ENCODE measurements around the gene ARRDC4. TPM values are rescaled to one million over a fixed set of nuclear protein-coding genes. Genes with fewer than 3 reads are reported as not detected.

Gene ARRDC4
- total and polyA plus RNA-seq, 2 of the 8 experiments (the other 6 are each of a cell fraction or from before 2014, with no cell fraction given) = 3.5 to 3.8 TPM

- H3K56ac ChIP-seq (replicated peaks; ENCODE audit: insufficient read length, low read depth, low read length) = no peak overlapping the region
- H3K18ac ChIP-seq (ENCODE audit: extremely low read depth, low read length) = no peak overlapping the region
- H3K23ac ChIP-seq (ENCODE audit: insufficient read length) = no peak overlapping the region
- no peak overlapping the region for H2AK5ac ChIP-seq (ENCODE audit: low read depth, low read length)
- no peak overlapping the region for H3K4me3 ChIP-seq (ENCODE audit: extremely low read depth in 1 of 4, insufficient read depth in 2 of 4, low read depth in 3 of 4, low read length in 4 of 4)
- H3K27me3 ChIP-seq (replicated peaks in 1 of 4; ENCODE audit: control insufficient read depth in 3 of 4, extremely low read depth in 1 of 4, insufficient read depth in 3 of 4, low read length in 3 of 4) = peaks cover 0 to 3% (median 1%) of the 10 kb centered on the region in 4 experiments; a peak in 4 of 7 replicates
- H3K14ac ChIP-seq (ENCODE audit: insufficient read length) = no peak overlapping the region
- no peak overlapping the region for H2BK15ac ChIP-seq (ENCODE audit: low read length)
- WGBS, 2 experiments (ENCODE audit: extremely low coverage in 1 of 2, insufficient coverage in 1 of 2, insufficient read length in 1 of 2, insufficient replicate concordance in 2 of 2, low coverage in 1 of 2, low lambda C conversion rate in 2 of 2, missing lambda C conversion rate in 1 of 2) = 98% methylated on average over 2 of the region's 2 CpGs; no CpG with 5 or more reads in 1 of the 2 experiments
- H2BK20ac ChIP-seq (ENCODE audit: low read length) = no peak overlapping the region
- ChIA-PET CTCF (ENCODE audit: partially characterized antibody) (interaction anchor here (0.6 to 0.9 kb wide), 3 partner anchors 22 to 1202 kb away, joined by 3 to 4 read pairs (median 3); no protein-coding TSS in a partner anchor), POLR2A (ENCODE audit: partially characterized antibody) (no interaction called here)
- H3K79me1 ChIP-seq (ENCODE audit: low read depth, low read length) = no peaks in the 10 kb centered on the region
- peaks cover 0 to 30% (median 2%) of the 10 kb centered on the region in 4 experiments; a peak in 4 of 8 replicates for H3K36me3 ChIP-seq (ENCODE audit: control insufficient read depth in 2 of 4, insufficient read depth in 4 of 4, low read length in 3 of 4)
- no peak for DNase-seq (ENCODE audit: low read depth in 1 of 2, low spot score in 2 of 2)
- H3K23me2 ChIP-seq (ENCODE audit: low read depth, low read length) = peaks cover 3% of the 10 kb centered on the region; the same call in 1 of the 2 replicates
- H2AFZ ChIP-seq (ENCODE audit: low read length) = no peak overlapping the region
- no peak overlapping the region for H3K4ac ChIP-seq (replicated peaks; ENCODE audit: insufficient read length, low read depth, low read length)
- no peak overlapping the region for H3K27ac ChIP-seq (ENCODE audit: low read depth, low read length)
- no peak overlapping the region for H2BK12ac ChIP-seq (ENCODE audit: low read depth, low read length)
- no peak overlapping the region for H4K5ac ChIP-seq (ENCODE audit: insufficient read length, low read depth, low read length)
- H3K4me1 ChIP-seq (replicated peaks in 1 of 4; ENCODE audit: control insufficient read depth in 3 of 4, insufficient read depth in 4 of 4, low read length in 3 of 4) = no peaks in the 10 kb centered on the region; a peak in 1 of 7 replicates
- no peak overlapping the region for H4K8ac ChIP-seq (ENCODE audit: extremely low read depth, insufficient read depth, low read length)
- no peak overlapping the region for H2BK5ac ChIP-seq (ENCODE audit: low read depth, low read length)
- H3K4me2 ChIP-seq (ENCODE audit: insufficient read depth in 1 of 2, low read depth in 2 of 2, low read length in 2 of 2) = no peak overlapping the region
- no peaks in the 10 kb centered on the region; a peak in 1 of 4 replicates for H3K79me2 ChIP-seq (ENCODE audit: control insufficient read depth in 1 of 2, insufficient read depth in 2 of 2, low read length in 2 of 2)
- H4K20me1 ChIP-seq (replicated peaks in 1 of 2; ENCODE audit: control insufficient read depth in 1 of 2, insufficient read depth in 2 of 2, low read length in 2 of 2) = no peaks in the 10 kb centered on the region
- H4K91ac ChIP-seq (replicated peaks; ENCODE audit: insufficient read length, low read length) = no peak overlapping the region
- FAIRE-seq = no peak
- no peak overlapping the region for H3K9ac ChIP-seq (replicated peaks in 1 of 4; ENCODE audit: extremely low read depth in 1 of 4, low read depth in 3 of 4, low read length in 3 of 4)
- H2BK120ac ChIP-seq (replicated peaks; ENCODE audit: low read depth, low read length) = no peak overlapping the region
- H3K9me3 ChIP-seq (ENCODE audit: insufficient read depth in 2 of 2, low read depth in 1 of 2, low read length in 1 of 2) = no peaks in the 10 kb centered on the region
- TF ChIP-seq ATF2 (IDR thresholded peaks at IDR 0.05; ENCODE audit: low read length) (no peak), RAD21 (IDR thresholded peaks at IDR 0.05 in 1 of 2, conservative IDR thresholded peaks at IDR 0.05 in 1 of 2; ENCODE audit: low read depth in 2 of 2, low read length in 2 of 2) (no peak), KDM4A (IDR thresholded peaks at IDR 0.05; ENCODE audit: low read depth, low read length, severe bottlenecking) (no peak), KDM1A (IDR thresholded peaks at IDR 0.05; ENCODE audit: borderline replicate concordance, low read length) (no peak), JUN (IDR thresholded peaks at IDR 0.05; ENCODE audit: low read depth, low read length) (no peak), YY1 (IDR thresholded peaks at IDR 0.05; ENCODE audit: low read depth, low read length) (no peak), SP2 (IDR thresholded peaks at IDR 0.05; ENCODE audit: low read length) (no peak), CBX8 (IDR thresholded peaks at IDR 0.05; ENCODE audit: borderline replicate concordance, low read depth, low read length) (no peak), HDAC6 (IDR thresholded peaks at IDR 0.05; ENCODE audit: low read depth, low read length) (no peak), CBX5 (IDR thresholded peaks at IDR 0.05; ENCODE audit: low read depth, low read length) (no peak), BACH1 (IDR thresholded peaks at IDR 0.05; ENCODE audit: low read length) (no peak), TBP (IDR thresholded peaks at IDR 0.05; ENCODE audit: low read depth, low read length) (no peak), TEAD4 (IDR thresholded peaks at IDR 0.05; ENCODE audit: low read depth, low read length) (no peak)
Observed at GRCh38 chr15:97966246-97966645, 5.7 kb downstream of the ARRDC4 start.

All from H1 (cell line).